GM19099 (cell line): ENCODE results near the gene TNFAIP1.

ENCODE experiments used
- POLR2A ChIP-seq: IDR thresholded peaks from 3 replicates; pipeline ENCODE4 v1.6.1; 2011; ENCODE audit warnings: low read depth; ENCODE audit not compliant: insufficient read length; ENCODE audit errors: extremely low read depth

The TNFAIP1 gene

GRCh38 chr17:28370744-28371103 lies 35.2 kb downstream of the TNFAIP1 start:
- TF ChIP-seq POLR2A = no peak

- TF ChIP-seq POLR2A = peak; percentile 46
These were observed 36.0 kb downstream of the TNFAIP1 start, which contains the start of gene SARM1 for GRCh38 chr17:28371245-28372202. SARM1 (plus strand) TSS chr17:28371694; CDS start chr17:28372033, 339 bp downstream.

- no peak for TF ChIP-seq POLR2A
These were observed 36.8 kb downstream of the TNFAIP1 start for GRCh38 chr17:28372203-28372944.

- TF ChIP-seq POLR2A = no peak
These were observed 37.3 kb downstream of the TNFAIP1 start for GRCh38 chr17:28372945-28373274.

GRCh38 chr17:28379814-28380801 lies 44.5 kb downstream of the TNFAIP1 start:
- no peak for TF ChIP-seq POLR2A

- TF ChIP-seq POLR2A = no peak
These were observed 45.7 kb downstream of the TNFAIP1 start for GRCh38 chr17:28381141-28381825.

GRCh38 chr17:28384281-28385036 lies 48.9 kb downstream of the TNFAIP1 start:
- TF ChIP-seq POLR2A = peak; percentile 65

- no peak for TF ChIP-seq POLR2A
These were observed 49.5 kb downstream of the TNFAIP1 start for GRCh38 chr17:28385037-28385400.

GRCh38 chr17:28385406-28385805 lies 49.8 kb downstream of the TNFAIP1 start:
- TF ChIP-seq POLR2A = no peak

- no peak for TF ChIP-seq POLR2A
These were observed 50.8 kb downstream of the TNFAIP1 start for GRCh38 chr17:28386391-28386790.

- no peak for TF ChIP-seq POLR2A
These were observed 52.5 kb downstream of the TNFAIP1 start for GRCh38 chr17:28388106-28388505.

GRCh38 chr17:28390141-28390540 lies 54.6 kb downstream of the TNFAIP1 start:
- TF ChIP-seq POLR2A = no peak

GRCh38 chr17:28390563-28390962 lies 55.0 kb downstream of the TNFAIP1 start:
- no peak for TF ChIP-seq POLR2A
